ENCODE measurements around the gene FAM114A1.

FAM114A1 gene

GRCh38 chr4:38944440-38944839, 76.8 kb downstream of the FAM114A1 start (continued):
- no peak for TF ChIP-seq ZNF626 (tag by site-specific recombination; IDR thresholded peaks at IDR 0.05)
- TF ChIP-seq KLF17 (tag by site-specific recombination; IDR thresholded peaks at IDR 0.05) = no peak
- TF ChIP-seq ZNF433 (tag by site-specific recombination; IDR thresholded peaks at IDR 0.05; ENCODE audit: low read depth) = no peak

GRCh38 chr4:38946919-38947318, 79.3 kb downstream of the FAM114A1 start:
- Histone ChIP-seq H3K4me3 (ENCODE audit: low read depth, low read length) (no peak overlapping the region), H3K4me1 (ENCODE audit: control insufficient read depth, insufficient read depth, low read length) (no peaks in the 10 kb centered on the region), H3K27ac (ENCODE audit: extremely low read depth, low read depth, low read length) (no peak overlapping the region), H3K9me3 (ENCODE audit: control insufficient read depth, insufficient read depth, low read depth, low read length) (no peaks in the 10 kb centered on the region), H3K36me3 (ENCODE audit: control insufficient read depth in 2 of 2, insufficient read depth in 1 of 2, low read length in 2 of 2) (peaks cover 0 to 15% of the 10 kb centered on the region in 2 experiments; a peak in 1 of 3 replicates)
- TF ChIP-seq HOXC10 (CRISPR knock-in tag; IDR thresholded peaks at IDR 0.05) = no peak
- no peak for TF ChIP-seq ZNF398 (tag by site-specific recombination; IDR thresholded peaks at IDR 0.05)
- TF ChIP-seq ZNF211 (tag by site-specific recombination; IDR thresholded peaks at IDR 0.05; ENCODE audit: low read depth) = no peak
- TF ChIP-seq ZNF292 (tag by site-specific recombination; IDR thresholded peaks at IDR 0.05; ENCODE audit: borderline replicate concordance, low read depth) = no peak
- TF ChIP-seq ZNF645 (tag by site-specific recombination; IDR thresholded peaks at IDR 0.05) = no peak
- no peak for TF ChIP-seq ZNF513 (tag by site-specific recombination; IDR thresholded peaks at IDR 0.05)
- no peak for TF ChIP-seq ZNF473 (tag by site-specific recombination; IDR thresholded peaks at IDR 0.05)
- TF ChIP-seq ZBTB49 (tag by site-specific recombination; IDR thresholded peaks at IDR 0.05; ENCODE audit: low read depth) = no peak
- TF ChIP-seq PRDM6 (tag by site-specific recombination; IDR thresholded peaks at IDR 0.05) = no peak
- no peak for TF ChIP-seq KLF17 (tag by site-specific recombination; IDR thresholded peaks at IDR 0.05)
- TF ChIP-seq ZNF600 (tag by site-specific recombination; IDR thresholded peaks at IDR 0.05) = no peak
- ChIA-PET CTCF (interaction anchor here (0.8 kb wide), 1 partner anchor 188 kb away, joined by 3 read pairs; no protein-coding TSS in a partner anchor), POLR2A (no interaction called here)

Measured in HEK293 (cell line).